ENCODE results near the gene UPP2.

DNA sequence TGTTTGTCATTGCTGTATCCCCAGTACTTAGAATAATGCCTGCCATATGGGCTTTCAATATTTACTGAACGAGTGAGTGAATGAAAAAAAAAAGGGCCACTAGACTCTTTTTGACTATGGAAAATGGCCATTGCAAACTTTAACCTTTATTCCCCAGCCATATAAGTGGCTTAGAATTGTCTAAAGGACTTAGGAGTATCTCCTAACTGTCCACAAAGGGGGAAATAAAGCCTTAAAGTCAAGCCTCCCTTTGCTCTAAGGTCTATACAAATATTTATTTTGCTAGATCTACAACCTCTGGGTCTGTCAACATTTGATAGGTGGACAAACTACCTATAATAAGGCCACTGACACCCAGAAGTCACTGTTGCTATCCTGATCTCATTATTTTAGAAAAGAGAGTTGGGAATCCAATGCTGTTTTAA is 25.7 kb downstream of the UPP2 start:
- TF ChIP-seq, protein P1, sequence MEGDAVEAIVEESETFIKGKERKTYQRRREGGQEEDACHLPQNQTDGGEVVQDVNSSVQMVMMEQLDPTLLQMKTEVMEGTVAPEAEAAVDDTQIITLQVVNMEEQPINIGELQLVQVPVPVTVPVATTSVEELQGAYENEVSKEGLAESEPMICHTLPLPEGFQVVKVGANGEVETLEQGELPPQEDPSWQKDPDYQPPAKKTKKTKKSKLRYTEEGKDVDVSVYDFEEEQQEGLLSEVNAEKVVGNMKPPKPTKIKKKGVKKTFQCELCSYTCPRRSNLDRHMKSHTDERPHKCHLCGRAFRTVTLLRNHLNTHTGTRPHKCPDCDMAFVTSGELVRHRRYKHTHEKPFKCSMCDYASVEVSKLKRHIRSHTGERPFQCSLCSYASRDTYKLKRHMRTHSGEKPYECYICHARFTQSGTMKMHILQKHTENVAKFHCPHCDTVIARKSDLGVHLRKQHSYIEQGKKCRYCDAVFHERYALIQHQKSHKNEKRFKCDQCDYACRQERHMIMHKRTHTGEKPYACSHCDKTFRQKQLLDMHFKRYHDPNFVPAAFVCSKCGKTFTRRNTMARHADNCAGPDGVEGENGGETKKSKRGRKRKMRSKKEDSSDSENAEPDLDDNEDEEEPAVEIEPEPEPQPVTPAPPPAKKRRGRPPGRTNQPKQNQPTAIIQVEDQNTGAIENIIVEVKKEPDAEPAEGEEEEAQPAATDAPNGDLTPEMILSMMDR (IDR thresholded peaks at IDR 0.05), result no peak
- TF ChIP-seq POLR2A (IDR thresholded peaks at IDR 0.05), result no peak

All from Peyer's patch (tissue), 4 donors.